ENCODE data around the gene CAB39. TPM values are rescaled to one million over a fixed set of nuclear protein-coding genes. Genes with fewer than 3 reads are reported as not detected.
A peak's percentile ranks its signal among the peaks of the same experiment; 100 is the strongest.
"Not testable (repeated sequence)": the region's sequence is repeated elsewhere in the genome, so short reads cannot be mapped to it uniquely, and the experiment has no call there.

The CAB39 gene
- total RNA-seq, 1 donor from 2014 or later = 22.6 TPM

- ATAC-seq (no peak), DNase-seq (ENCODE audit: low spot score) (no peak)
Observed at GRCh38 chr2:230682546-230682945, 30.1 kb upstream of the CAB39 start.

- ATAC-seq (no peak), DNase-seq (ENCODE audit: low spot score) (no peak)
Observed at GRCh38 chr2:230684270-230685168, 28.1 kb upstream of the CAB39 start.

- ATAC-seq (no peak), DNase-seq (ENCODE audit: low spot score) (no peak)
Observed at GRCh38 chr2:230685178-230685577, 27.5 kb upstream of the CAB39 start.

GRCh38 chr2:230687498-230687897, 25.1 kb upstream of the CAB39 start:
- ATAC-seq (no peak), DNase-seq (ENCODE audit: low spot score) (no peak)

DNA sequence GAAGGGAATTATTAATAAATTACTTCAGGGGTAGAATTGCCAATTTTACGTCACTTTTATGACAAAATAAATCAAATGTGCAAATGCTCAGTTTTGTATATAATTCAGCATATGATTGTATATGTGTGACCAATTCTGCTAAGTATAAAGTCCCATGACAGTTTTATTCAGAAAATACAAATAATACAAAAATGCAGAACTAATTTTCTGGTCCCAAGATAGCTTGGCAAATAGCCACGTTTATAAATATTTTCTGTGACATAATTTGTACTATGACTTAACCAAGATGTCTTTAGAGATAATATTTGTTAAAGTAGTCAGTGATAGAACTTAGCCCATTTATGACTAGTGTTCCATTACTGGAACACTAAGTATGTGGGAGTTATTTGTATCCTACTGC, 24.2 kb upstream of the CAB39 start:
- ATAC-seq (no peak), DNase-seq (ENCODE audit: low spot score) (no peak)

GRCh38 chr2:230690439-230690838, 22.2 kb upstream of the CAB39 start:
- no peak for DNase-seq (ENCODE audit: low spot score)

GRCh38 chr2:230691005-230691647, 21.5 kb upstream of the CAB39 start:
- no peak for ATAC-seq
- no peak for DNase-seq (ENCODE audit: low spot score)

More at GRCh38 chr2:230690439-230690838, 22.2 kb upstream of the CAB39 start:
- no peak for ATAC-seq

DNA sequence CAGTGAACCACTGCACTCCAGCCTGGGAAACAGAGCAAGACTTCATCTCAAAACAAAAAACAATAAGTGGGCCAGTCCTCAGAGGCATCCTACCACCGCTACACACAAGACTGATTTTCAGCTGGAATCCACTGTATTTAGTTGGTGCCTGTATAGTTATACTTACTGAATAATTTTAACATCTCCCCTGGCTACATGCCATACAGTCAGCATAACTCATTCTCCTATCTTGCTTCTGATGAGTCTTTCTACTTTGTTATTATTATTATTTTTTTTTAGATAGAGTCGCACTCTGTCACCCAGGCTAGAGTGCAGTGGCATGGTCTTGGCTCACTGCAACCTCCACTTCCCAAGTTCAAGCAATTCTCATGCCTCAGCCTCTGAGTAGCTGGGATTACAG, 19.9 kb upstream of the CAB39 start:
- no peak for DNase-seq (ENCODE audit: low spot score)
- no peak for ATAC-seq

- no peak for DNase-seq (ENCODE audit: low spot score)
Observed at GRCh38 chr2:230693411-230693810, 19.2 kb upstream of the CAB39 start.

GRCh38 chr2:230694241-230694640, 18.4 kb upstream of the CAB39 start:
- ATAC-seq = no peak
- DNase-seq (ENCODE audit: low spot score) = no peak

More at GRCh38 chr2:230693411-230693810, 19.2 kb upstream of the CAB39 start:
- no peak for ATAC-seq

DNA sequence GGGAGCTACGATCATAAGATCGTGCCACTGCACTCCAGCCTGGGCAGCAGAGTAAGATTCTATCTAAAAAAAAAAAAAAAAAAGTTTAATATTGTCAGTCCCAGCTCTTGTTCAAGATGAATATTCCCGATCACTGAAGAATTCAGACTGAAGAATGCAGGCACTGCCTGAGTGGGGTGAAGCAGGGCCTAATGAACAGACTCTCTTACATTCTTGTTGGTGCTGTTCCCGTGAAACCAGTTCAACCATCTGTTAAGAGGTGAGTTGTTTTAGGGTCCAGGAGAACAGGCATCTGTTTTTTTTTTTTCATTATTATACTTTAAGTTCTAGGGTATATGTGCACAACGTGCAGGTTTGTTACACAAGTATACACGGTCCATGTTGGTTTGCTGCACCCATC, 17.1 kb upstream of the CAB39 start:
- ATAC-seq = no peak
- no peak for DNase-seq (ENCODE audit: low spot score)

DNA sequence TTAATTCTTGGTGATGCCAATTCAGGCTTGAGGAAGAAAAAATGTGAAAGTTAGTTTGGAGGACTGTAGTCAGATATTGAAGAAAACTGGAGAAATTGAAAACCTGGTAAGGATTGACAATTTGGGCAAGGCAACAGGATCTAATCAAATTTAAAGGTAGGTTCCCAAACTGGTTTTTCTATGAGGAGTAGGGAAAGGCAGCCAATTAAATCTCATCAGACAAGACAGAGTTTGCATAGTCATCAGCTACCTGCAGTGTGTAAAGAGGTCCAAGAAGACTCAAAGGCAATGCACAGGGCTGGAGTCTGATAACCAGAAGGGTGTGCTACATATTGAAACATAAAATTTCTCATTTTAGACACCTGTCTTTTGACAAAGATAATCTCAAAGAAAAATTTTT, 16.0 kb upstream of the CAB39 start:
- ATAC-seq (no peak), DNase-seq (ENCODE audit: low spot score) (no peak)

- ATAC-seq (no peak), DNase-seq (ENCODE audit: low spot score) (no peak)
Observed at GRCh38 chr2:230697676-230698075, 15.0 kb upstream of the CAB39 start.

GRCh38 chr2:230698753-230699152, 13.9 kb upstream of the CAB39 start:
- not testable (repeated sequence) for ATAC-seq
- DNase-seq (ENCODE audit: low spot score) = peak; percentile 16

- no peak for DNase-seq (ENCODE audit: low spot score)
- ATAC-seq = peak; percentile 31
Observed at GRCh38 chr2:230700447-230700846, 12.2 kb upstream of the CAB39 start.

- ATAC-seq = no peak
- no peak for DNase-seq (ENCODE audit: low spot score)
Observed at GRCh38 chr2:230701308-230701707, 11.3 kb upstream of the CAB39 start.

- not testable (repeated sequence) for ATAC-seq; DNase-seq (ENCODE audit: low spot score)
Observed at GRCh38 chr2:230702457-230702856, 10.2 kb upstream of the CAB39 start.

DNA sequence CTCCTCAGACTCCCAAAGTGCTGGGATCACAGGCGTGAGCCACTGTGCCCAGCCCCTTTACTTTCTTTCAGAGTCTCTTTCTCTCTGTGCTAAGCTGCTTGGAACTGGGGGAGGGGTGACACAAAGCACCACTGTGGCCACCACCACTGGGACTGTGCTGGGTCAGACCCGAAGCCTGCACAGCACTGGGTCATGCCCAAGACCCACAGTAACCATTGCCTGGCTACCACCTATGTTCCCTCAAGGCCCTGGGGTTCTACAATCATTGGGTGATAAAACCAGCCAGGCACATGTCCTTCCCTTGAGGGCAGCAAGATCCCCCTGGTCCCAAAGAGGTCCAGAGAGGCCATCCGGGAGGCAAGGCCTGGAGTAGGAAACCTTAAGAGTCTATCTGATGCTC, 9.1 kb upstream of the CAB39 start:
- ATAC-seq (no peak), DNase-seq (ENCODE audit: low spot score) (peak; percentile 22)

DNA sequence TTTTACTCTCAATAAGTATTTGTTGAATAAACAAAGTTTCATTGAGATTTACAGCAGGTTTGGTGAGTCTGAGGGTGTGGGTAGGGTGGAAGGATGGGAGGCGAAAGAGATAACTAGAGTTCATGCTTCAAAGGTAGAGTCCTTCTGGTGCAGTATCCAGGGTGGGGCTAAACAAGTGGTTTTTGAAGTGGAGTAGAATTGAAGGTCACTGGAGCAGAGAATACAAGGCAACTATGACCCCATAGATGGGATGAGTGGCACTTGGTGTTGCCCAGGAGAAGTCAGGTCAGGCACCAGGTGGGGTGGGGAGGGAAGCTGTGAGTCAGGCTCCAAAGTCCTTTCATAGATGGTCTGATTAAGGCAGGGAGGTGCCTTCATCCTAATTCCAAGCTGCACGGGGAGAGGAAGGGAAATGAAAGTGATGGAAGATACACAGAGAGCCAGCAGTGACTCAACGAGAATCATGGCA, 6.6 kb upstream of the CAB39 start:
- ATAC-seq (no peak), DNase-seq (ENCODE audit: low spot score) (no peak)

GRCh38 chr2:230706966-230707365, 5.7 kb upstream of the CAB39 start:
- no peak for DNase-seq (ENCODE audit: low spot score)
- ATAC-seq = no peak

GRCh38 chr2:230708204-230708603, 4.4 kb upstream of the CAB39 start:
- DNase-seq (ENCODE audit: low spot score) (no peak), ATAC-seq (no peak)

- DNase-seq (ENCODE audit: low spot score) = no peak
- no peak for ATAC-seq
Observed at GRCh38 chr2:230711224-230711623, 1.4 kb upstream of the CAB39 start.
